ENCODE data around the gene NCAPG.

NCAPG gene

GRCh38 chr4:17769406-17770174, 41.2 kb upstream of the NCAPG start:
- no peaks in the 10 kb centered on the region for H4K20me1 ChIP-seq
- peaks cover 18 to 24% (median 20%) of the 10 kb centered on the region in 11 experiments for H3K9me3 ChIP-seq (replicated peaks in 1 of 11)
- H3K27me3 ChIP-seq: no peaks in the 10 kb centered on the region
- no peak overlapping the region for H3K9ac ChIP-seq
- H3K4me1 ChIP-seq: no peaks in the 10 kb centered on the region
- H3K27ac ChIP-seq: no peak overlapping the region
- no peak overlapping the region for H3K4me3 ChIP-seq
- H3K36me3 ChIP-seq: peaks cover 0 to 6% (median 0%) of the 10 kb centered on the region in 11 experiments; a peak in 4 of 22 replicates
- no peak for TF ChIP-seq Cebpa-rat (IDR thresholded peaks at IDR 0.05)
- H3K4me2 ChIP-seq: no peak overlapping the region

DNA sequence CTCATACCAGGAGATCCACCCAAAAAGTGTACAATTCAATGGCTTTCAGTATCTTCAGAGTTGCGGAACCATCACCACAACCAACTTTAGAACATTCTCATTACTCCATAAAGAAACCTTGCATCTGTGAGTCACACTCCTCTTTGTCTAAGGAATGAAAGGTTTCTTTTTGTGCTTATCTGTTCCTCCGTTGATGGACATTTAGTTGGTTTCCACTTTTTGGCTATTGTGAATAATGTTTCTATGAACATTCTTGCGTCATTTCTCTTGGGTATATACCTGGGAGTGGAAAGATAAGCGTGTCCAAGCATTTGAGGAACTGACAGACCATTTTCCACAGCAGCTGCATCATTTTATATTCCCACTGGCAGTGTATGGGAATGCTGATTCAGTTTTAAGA, 39.9 kb upstream of the NCAPG start:
- H3K4me2 ChIP-seq: no peak overlapping the region
- no peaks in the 10 kb centered on the region for H3K4me1 ChIP-seq
- H3K36me3 ChIP-seq: peaks cover 0 to 6% (median 0%) of the 10 kb centered on the region in 11 experiments; a peak in 4 of 22 replicates
- TF ChIP-seq Cebpa-rat (IDR thresholded peaks at IDR 0.05): no peak
- H3K4me3 ChIP-seq: no peak overlapping the region
- H3K9me3 ChIP-seq (replicated peaks in 1 of 11): peaks cover 14 to 18% (median 15%) of the 10 kb centered on the region in 11 experiments
- H3K27me3 ChIP-seq: no peaks in the 10 kb centered on the region
- H4K20me1 ChIP-seq: no peaks in the 10 kb centered on the region
- no peak overlapping the region for H3K9ac ChIP-seq
- no peak overlapping the region for H3K27ac ChIP-seq

DNA sequence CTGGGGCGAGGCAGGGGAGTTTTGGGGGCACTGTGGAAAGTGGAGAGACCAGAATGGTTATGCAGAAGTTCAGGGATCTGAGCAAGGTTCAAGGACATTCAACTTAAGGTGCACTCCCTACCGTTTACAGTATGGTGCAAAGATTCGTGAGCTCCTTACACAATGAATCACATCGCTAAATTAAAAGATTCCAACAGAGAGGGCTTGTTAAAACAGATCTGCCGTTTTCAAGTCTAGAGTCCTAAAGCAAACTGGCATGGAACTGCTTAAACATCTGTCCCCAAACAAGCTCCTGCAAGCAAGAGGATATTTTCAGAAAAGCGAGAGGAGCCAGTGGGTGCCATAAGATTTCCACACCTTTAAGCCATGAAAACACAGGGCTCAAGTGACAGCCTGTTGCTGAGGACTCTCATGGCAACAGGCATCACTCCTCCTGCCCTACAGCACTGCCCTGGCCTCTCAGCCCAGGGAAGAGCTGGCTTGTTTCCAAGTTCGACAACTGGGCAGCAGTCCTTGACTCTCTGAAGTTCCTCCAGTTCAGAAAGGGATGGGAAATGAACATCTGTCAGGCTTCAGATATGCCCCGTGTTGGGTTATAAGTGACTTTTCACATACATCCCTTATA, 39.4 kb upstream of the NCAPG start:
- peaks cover 9 to 13% (median 9%) of the 10 kb centered on the region in 11 experiments for H3K9me3 ChIP-seq (replicated peaks in 1 of 11)
- no peak overlapping the region for H3K9ac ChIP-seq
- H3K4me3 ChIP-seq: no peak overlapping the region
- H3K36me3 ChIP-seq: peaks cover 0 to 6% (median 0%) of the 10 kb centered on the region in 11 experiments; a peak in 4 of 22 replicates
- H3K4me2 ChIP-seq: no peak overlapping the region
- no peak overlapping the region for H3K27ac ChIP-seq
- H4K20me1 ChIP-seq: no peaks in the 10 kb centered on the region
- H3K4me1 ChIP-seq: no peaks in the 10 kb centered on the region
- H3K27me3 ChIP-seq: no peaks in the 10 kb centered on the region
- no peak for TF ChIP-seq Cebpa-rat (IDR thresholded peaks at IDR 0.05)

DNA sequence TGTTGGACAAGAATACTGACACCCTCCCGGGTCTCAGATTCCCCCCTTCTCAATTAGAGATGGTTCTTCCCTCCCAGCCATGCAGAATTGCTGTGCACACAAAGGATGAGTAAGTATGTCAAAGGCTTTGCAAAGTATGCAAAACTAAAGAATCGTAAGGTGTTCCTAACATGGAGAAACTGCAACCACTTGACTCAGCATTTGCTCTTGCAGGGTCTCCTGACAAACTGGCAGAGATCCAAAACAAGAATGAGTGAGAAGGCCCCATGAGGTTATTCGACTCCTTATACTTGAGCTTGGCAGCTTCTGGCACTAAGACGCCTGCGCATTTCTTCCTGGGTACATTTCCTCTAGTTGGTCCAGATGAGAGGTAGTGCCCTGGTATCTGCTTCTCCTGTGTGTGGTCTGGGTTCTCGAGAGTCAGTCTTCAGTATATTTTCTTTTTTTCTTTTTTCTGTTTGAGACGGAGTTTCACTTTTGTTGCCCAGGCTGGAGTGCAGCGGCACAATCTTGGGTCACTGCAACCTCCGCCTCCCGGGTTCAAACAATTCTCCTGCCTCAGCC, 37.6 kb upstream of the NCAPG start:
- no peaks in the 10 kb centered on the region for H3K36me3 ChIP-seq
- no peak overlapping the region for H3K4me2 ChIP-seq
- H3K4me1 ChIP-seq: no peaks in the 10 kb centered on the region
- H3K9me3 ChIP-seq (replicated peaks in 1 of 11): peaks cover 0 to 2% (median 0%) of the 10 kb centered on the region in 11 experiments; a peak in 1 of 22 replicates
- no peaks in the 10 kb centered on the region for H3K27me3 ChIP-seq
- TF ChIP-seq Cebpa-rat (IDR thresholded peaks at IDR 0.05): no peak
- H3K9ac ChIP-seq: no peak overlapping the region
- no peaks in the 10 kb centered on the region for H4K20me1 ChIP-seq
- no peak overlapping the region for H3K4me3 ChIP-seq
- H3K27ac ChIP-seq: no peak overlapping the region

- H3K36me3 ChIP-seq: no peaks in the 10 kb centered on the region; a peak in 1 of 22 replicates
- H3K9ac ChIP-seq: no peak overlapping the region
- TF ChIP-seq Cebpa-rat (IDR thresholded peaks at IDR 0.05): no peak
- no peak overlapping the region for H3K4me2 ChIP-seq
- H3K27me3 ChIP-seq: no peaks in the 10 kb centered on the region
- no peak overlapping the region for H3K27ac ChIP-seq
- no peaks in the 10 kb centered on the region for H3K4me1 ChIP-seq
- peaks cover 15 to 19% (median 17%) of the 10 kb centered on the region in 11 experiments for H3K9me3 ChIP-seq (replicated peaks in 1 of 11)
- no peaks in the 10 kb centered on the region for H4K20me1 ChIP-seq
- H3K4me3 ChIP-seq: no peak overlapping the region
Observed at GRCh38 chr4:17778431-17778830, 32.3 kb upstream of the NCAPG start.

GRCh38 chr4:17780501-17781299, 30.1 kb upstream of the NCAPG start:
- no peak overlapping the region for H3K4me2 ChIP-seq
- peaks cover 15 to 19% (median 17%) of the 10 kb centered on the region in 11 experiments for H3K9me3 ChIP-seq (replicated peaks in 1 of 11)

DNA sequence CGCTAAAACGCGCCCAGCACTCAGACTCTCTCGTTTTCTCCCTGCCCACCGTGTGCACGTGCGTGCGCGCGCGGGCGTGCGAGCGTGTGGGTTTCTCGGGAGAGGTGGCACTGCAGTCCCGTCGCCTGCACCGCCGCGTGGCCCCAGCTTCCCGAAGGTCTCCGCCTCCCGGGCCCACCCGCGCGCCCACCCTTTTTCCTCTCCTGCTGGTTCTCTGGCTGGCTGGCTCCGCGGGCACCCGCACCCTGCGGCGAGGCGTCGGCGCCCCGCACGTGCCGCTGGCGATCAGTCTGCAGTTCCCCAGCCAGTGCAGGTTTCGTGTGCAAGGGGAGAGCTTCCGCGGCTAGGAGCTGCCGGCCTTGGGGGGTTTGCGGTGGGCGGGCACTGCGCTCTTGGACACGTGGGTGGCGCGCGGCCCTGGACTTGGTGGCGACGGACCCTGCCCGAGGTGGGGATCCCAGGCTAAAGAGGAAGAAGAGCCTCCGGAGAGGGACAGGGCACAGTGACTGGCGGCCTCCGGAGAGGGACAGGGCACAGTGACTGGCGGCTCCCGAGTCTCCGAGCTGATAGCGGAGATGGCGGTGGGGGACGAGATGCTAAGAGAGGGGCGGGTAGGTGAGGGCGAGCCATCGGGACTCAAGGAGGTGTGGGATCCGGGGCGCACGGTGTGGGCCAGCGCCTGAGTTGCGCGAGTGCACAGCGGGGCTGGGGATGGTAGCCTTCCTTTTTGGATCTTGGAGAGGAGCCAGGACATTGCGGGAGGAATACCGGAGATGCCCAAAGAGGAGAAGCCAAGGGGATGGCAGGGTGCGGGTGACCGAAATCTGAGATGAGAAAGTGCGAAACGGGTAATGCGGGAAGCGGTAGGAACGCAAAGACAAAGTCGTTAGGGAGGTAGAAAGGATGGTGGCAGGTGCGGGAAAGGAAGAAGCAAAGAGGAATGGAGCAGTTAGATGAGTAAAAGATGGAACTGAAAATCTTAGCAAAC, 29.2 kb upstream of the NCAPG start, which contains the start of gene FAM184B:
Gene FAM184B, minus strand, starts transcription at position 322 of the 988 bp plus-strand sequence. CDS start 322 bp downstream, outside the sequence.
- H3K4me3 ChIP-seq: no peak within 1 kb of the TSS
- H3K9ac ChIP-seq: no peak within 1 kb of the TSS
- peaks cover 0 to 7% (median 5%) of the 10 kb centered on the region in 10 experiments; a peak in 15 of 20 replicates for H3K4me1 ChIP-seq
- H4K20me1 ChIP-seq: no peaks in the 10 kb centered on the region
- H3K36me3 ChIP-seq: no peaks in the 10 kb centered on the region; a peak in 1 of 22 replicates
- TF ChIP-seq Cebpa-rat (IDR thresholded peaks at IDR 0.05): no peak
- H3K4me2 ChIP-seq: no peak within 1 kb of the TSS
- H3K9me3 ChIP-seq (replicated peaks in 1 of 11): peaks cover 15 to 19% (median 17%) of the 10 kb centered on the region in 11 experiments
- no peaks in the 10 kb centered on the region for H3K27me3 ChIP-seq
- no peak within 1 kb of the TSS for H3K27ac ChIP-seq

More at GRCh38 chr4:17780501-17781299, 30.1 kb upstream of the NCAPG start:
- no peaks in the 10 kb centered on the region for H4K20me1 ChIP-seq
- H3K27me3 ChIP-seq: no peaks in the 10 kb centered on the region
- H3K27ac ChIP-seq: no peak overlapping the region
- no peak overlapping the region for H3K4me3 ChIP-seq
- H3K9ac ChIP-seq: no peak overlapping the region
- no peaks in the 10 kb centered on the region; a peak in 1 of 22 replicates for H3K36me3 ChIP-seq
- no peak for TF ChIP-seq Cebpa-rat (IDR thresholded peaks at IDR 0.05)
- no peaks in the 10 kb centered on the region for H3K4me1 ChIP-seq

- H3K36me3 ChIP-seq: peaks cover 0 to 21% (median 10%) of the 10 kb centered on the region in 11 experiments; a peak in 15 of 22 replicates
- no peak overlapping the region for H3K4me3 ChIP-seq
- TF ChIP-seq Cebpa-rat (IDR thresholded peaks at IDR 0.05): no peak
- H3K27me3 ChIP-seq: no peaks in the 10 kb centered on the region
- H3K27ac ChIP-seq: peak overlapping the region in 4 of 11 experiments; percentile 3 to 64 (median 40); a peak in 5 of 22 replicates
- no peak overlapping the region for H3K9ac ChIP-seq
- H3K9me3 ChIP-seq (replicated peaks in 1 of 11): peaks cover 14 to 17% (median 15%) of the 10 kb centered on the region in 11 experiments
- peaks cover 0 to 23% (median 20%) of the 10 kb centered on the region in 10 experiments; a peak in 17 of 20 replicates for H3K4me1 ChIP-seq
- peak overlapping the region in 2 of 11 experiments; percentile 38 to 70; a peak in 4 of 22 replicates for H3K4me2 ChIP-seq
- H4K20me1 ChIP-seq: no peaks in the 10 kb centered on the region
Observed at GRCh38 chr4:17785858-17786257, 24.9 kb upstream of the NCAPG start.
